Activated naive CD8-positive, alpha-beta T cell treated with anti-CD3 and anti-CD28 coated beads, Interleukin-2, amount 50 U/mL, for 16 hours (primary cell): Measurements from ENCODE around the gene RLN3.

Experiments used
- DNase-seq: peaks from one replicate; pipeline ENCODE4 v3.0.0-alpha.2; 2020; ENCODE audit warnings: low read depth, low spot score

Gene RLN3

DNA sequence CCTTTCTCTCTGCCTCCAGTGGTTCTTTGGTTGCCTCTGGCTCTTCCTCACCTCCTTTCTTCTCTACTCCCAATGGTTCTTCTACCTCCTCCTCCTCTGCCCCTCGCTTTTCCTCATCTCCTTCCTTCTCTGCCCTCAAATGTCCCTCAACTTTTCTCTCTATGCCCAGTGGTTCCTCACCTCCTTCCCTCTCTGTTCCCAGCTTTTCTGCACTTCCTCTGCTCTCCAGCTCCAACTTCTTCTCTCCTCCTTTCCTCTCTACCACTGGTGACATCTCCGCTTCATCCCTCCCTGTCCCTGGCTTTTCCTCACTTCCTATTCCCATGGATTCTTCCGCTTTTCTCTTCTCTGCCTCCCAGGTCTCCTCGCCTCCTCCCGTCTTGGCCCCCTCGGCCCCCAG is 26.2 kb downstream of the RLN3 start:
- DNase-seq: no peak

GRCh38 chr19:14054721-14055120 is 26.8 kb downstream of the RLN3 start:
- DNase-seq: no peak

- no peak for DNase-seq
These were observed 27.4 kb downstream of the RLN3 start for GRCh38 chr19:14055396-14055795.

- DNase-seq: no peak
These were observed 28.2 kb downstream of the RLN3 start for GRCh38 chr19:14056069-14056666.

DNA sequence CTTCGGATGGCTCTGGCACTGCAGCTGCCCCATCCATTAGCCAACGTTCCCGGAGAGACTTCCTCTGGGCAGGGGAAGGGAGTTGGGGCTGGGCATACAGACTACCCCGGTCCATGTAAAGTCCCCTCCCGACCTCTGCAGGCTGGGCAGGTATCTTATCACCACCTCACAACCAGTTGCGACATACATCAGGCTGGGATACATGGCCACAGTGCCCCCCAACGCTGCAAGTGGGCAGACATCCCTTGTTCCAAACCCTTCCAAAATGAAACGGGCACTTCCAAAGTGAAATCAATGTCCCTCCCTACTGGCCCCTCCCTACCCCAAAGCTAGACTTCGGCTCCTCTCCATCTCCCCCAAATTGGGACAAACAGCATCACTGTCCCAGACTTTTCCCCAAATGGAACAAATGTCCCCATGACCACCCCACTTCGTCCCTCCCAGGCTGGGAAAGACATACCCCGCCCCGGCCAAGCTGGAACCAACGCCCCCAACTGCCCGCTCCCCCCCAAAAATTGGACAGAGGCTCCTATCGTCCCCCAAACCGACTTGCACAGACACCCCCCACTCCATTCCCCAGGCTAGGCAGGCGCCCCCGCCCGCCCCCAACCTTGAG is 28.9 kb downstream of the RLN3 start:
- no peak for DNase-seq

GRCh38 chr19:14058182-14059092 is 30.5 kb downstream of the RLN3 start:
- DNase-seq: no peak

DNA sequence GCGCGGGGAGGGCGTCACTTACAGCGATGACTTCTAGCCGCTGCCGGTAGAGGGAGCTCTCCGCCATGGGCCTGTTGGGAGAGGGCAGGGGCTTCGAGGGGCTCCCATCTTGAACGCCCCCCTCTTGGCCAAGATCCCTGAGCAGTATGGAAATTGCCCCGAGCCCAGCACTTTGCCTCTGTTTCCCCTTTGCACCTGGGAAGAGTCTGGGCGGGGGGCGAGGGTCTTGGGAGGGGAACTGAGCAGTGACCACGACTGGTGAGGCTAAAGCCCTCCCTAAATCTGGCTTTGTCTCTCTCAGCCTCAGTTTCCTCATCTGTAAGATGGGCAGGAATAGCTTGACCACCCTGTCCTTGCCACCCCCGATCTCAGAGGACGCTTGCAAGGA is 31.1 kb downstream of the RLN3 start:
- no peak for DNase-seq

GRCh38 chr19:14059652-14060155 is 31.8 kb downstream of the RLN3 start:
- DNase-seq: no peak

- DNase-seq: no peak
These were observed 33.3 kb downstream of the RLN3 start for GRCh38 chr19:14061081-14061749.

- no peak for DNase-seq
These were observed 34.0 kb downstream of the RLN3 start, which contains the start of gene PALM3 for GRCh38 chr19:14061751-14062557. Gene PALM3, minus strand, starts transcription at chr19:14062076. Its CDS starts 96 bp downstream, at chr19:14061980.

- no peak for DNase-seq
These were observed 34.6 kb downstream of the RLN3 start for GRCh38 chr19:14062558-14062855.

GRCh38 chr19:14063105-14063504 is 35.2 kb downstream of the RLN3 start:
- DNase-seq: no peak

- DNase-seq: no peak
These were observed 38.2 kb downstream of the RLN3 start for GRCh38 chr19:14066134-14066533.

DNA sequence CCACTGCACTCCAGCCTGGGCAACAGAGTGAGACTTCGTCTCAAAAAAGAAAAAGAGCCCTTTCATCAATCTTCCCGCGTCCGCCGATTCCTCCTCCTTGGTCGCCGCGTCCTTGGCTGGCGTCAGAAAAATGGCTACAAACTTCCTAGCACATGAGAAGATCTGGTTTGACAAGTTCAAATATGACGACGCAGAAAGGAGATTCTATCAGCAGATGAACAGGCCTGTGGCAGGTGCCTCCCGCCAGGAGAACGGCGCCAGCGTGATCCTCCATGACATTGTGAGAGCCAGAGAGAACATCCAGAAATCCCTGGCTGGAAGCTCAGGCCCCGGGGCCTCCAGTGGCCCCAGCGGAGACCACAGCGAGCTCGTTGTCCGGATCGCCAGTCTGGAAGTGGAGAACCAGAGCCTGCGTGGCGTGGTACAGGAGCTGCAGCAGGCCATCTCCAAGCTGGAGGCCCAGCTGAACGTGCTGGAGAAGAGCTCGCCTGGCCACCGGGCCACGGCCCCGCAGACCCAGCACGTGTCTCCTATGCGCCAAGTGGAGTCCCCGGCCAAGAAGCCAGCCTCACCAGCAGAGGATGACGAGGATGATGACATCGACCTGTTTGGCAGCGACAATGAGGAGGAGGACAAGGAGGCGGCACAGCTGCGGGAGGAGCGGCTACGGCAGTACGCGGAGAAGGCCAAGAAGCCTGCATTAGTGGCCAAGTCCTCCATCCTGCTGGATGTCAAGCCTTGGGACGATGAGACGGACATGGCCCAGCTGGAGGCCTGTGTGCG is 42.5 kb downstream of the RLN3 start:
- DNase-seq: no peak

DNA sequence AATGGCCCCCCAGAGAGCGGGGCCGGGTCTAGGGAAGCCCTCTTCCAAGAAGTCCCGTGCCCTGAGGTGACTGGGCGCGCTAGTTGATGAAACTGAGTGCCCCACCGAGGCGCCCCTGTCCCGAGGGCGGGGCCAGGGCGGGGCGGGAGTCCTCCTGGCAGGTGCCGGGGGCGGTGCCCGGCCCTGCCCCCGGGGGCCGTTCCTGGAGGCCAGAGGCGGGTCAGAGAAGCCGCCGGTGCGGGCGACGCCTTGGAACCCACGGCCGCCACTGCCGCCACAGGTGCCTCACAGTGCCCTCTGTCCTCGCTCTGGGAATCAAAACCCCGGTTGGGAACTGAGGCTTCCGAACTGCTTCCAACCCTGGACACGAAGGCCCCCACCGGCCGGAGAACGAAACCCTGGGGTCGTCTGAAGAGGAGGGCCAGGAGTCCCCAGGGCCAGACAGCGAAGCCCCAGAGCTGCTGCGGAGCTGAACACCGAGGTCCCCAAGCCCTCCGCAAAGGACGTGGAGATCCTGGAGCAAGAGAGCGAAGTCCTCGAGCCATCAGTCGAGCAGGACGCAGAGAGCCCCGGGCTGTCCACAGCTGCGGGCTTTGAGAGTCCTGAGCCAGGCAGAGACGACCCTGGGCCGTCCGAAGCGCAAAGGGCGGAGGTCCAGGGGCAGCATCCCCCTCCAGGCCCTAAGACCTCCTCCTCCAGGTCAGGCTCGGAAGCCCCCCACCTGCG is 44.8 kb downstream of the RLN3 start, which contains the start of gene MISP3:
MISP3 (plus strand) TSS at position 252 of the 726 bp plus-strand sequence. CDS start 524 bp downstream, outside the sequence.
- DNase-seq: no peak

DNA sequence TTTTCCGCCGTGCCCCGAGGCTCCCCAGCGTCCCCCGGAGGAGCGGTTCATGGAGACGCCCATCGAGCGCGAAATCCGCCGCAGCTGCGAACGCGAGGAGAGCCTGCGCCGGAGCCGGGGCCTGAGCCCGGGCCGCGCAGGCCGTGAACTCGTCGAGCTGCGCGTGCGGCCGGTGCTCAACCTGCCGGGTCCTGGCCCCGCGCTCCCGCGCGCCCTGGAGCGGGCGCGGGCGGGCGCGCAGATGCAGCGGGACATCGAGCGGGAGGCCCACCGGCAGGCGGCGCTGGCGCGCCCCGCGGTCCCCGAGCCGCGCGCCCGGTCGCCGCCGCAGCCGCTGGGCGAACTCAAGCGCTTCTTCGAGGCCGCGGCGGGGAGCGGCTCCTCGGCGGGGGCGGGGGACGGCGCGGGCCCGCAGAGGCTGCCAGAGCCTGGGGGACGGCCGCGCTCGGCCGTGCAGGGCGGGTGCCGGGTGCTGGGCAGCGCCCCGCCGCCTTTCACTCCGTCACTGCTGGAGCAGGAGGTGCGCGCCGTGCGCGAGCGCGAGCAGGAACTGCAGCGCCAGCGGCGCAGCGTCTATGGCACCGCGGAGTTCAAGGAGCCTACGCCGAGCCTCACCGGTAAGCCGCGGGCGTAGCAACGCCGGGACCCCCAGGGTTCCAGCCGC is 45.4 kb downstream of the RLN3 start:
- DNase-seq: peak; percentile 39

GRCh38 chr19:14073925-14074838 is 46.2 kb downstream of the RLN3 start:
- DNase-seq: no peak

- DNase-seq: no peak
These were observed 50.5 kb downstream of the RLN3 start for GRCh38 chr19:14078411-14078810.
